ENCODE data around the gene SLC25A31.

Gene SLC25A31

GRCh38 chr4:127822430-127822829 is 92.2 kb downstream of the SLC25A31 start:
- Histone ChIP-seq H3K36me3 (no peaks in the 10 kb centered on the region), H3K4me1 (no peaks in the 10 kb centered on the region), H3K4me3 (ENCODE audit: low read depth, low read length) (no peak overlapping the region), H3K9me3 (no peaks in the 10 kb centered on the region), H3K27me3 (no peaks in the 10 kb centered on the region)
- no peak for DNase-seq
- no peak for TF ChIP-seq CTCF (IDR thresholded peaks at IDR 0.05; ENCODE audit: low read depth, low read length)

Measured in BE2C (cell line).